Fibroblast of mammary gland (primary cell): ENCODE results near the gene PTEN.
"Not testable (repeated sequence)": the region's sequence is repeated elsewhere in the genome, so short reads cannot be mapped to it uniquely, and the experiment has no call there.

Source experiments
- DNase-seq: peaks from one replicate; pipeline ENCODE4 v3.0.0-alpha.2; 2010; ENCODE audit warnings: low read depth
- H3K4me3 ChIP-seq: 2 replicates; pipeline ENCODE4 v1.5.1; 2011; ENCODE audit warnings: low read depth, mild to moderate bottlenecking, low read length, moderate library complexity; ENCODE audit not compliant: control insufficient read depth
- TF ChIP-seq, protein P1 (sequence below): conservative IDR thresholded peaks from 2 replicates; pipeline ENCODE4 v1.5.1; 2011; ENCODE audit warnings: low read depth, low read length, inconsistent platforms; ENCODE audit not compliant: control insufficient read depth, insufficient read depth

The PTEN gene

DNA sequence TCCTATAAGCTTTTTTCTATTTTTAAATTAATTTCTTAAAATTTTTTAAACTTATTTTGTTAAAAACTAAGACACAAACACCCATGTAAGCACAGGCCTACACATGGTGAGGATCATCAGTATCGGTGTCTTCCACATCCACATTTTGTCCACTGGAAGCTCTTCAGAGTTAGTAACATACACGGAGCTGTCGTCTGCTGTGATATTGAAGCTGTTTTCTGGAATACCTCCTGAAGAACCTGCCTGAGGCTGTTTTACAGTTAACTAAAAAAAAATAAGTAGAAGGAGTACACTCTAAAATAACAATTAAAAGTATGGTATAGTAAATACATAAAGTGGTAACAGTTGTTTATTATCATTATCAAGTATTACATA is 17.8 kb upstream of the PTEN start:
- TF ChIP-seq, protein P1, sequence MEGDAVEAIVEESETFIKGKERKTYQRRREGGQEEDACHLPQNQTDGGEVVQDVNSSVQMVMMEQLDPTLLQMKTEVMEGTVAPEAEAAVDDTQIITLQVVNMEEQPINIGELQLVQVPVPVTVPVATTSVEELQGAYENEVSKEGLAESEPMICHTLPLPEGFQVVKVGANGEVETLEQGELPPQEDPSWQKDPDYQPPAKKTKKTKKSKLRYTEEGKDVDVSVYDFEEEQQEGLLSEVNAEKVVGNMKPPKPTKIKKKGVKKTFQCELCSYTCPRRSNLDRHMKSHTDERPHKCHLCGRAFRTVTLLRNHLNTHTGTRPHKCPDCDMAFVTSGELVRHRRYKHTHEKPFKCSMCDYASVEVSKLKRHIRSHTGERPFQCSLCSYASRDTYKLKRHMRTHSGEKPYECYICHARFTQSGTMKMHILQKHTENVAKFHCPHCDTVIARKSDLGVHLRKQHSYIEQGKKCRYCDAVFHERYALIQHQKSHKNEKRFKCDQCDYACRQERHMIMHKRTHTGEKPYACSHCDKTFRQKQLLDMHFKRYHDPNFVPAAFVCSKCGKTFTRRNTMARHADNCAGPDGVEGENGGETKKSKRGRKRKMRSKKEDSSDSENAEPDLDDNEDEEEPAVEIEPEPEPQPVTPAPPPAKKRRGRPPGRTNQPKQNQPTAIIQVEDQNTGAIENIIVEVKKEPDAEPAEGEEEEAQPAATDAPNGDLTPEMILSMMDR = no peak
- H3K4me3 ChIP-seq = no peak overlapping the region
- DNase-seq = no peak

DNA sequence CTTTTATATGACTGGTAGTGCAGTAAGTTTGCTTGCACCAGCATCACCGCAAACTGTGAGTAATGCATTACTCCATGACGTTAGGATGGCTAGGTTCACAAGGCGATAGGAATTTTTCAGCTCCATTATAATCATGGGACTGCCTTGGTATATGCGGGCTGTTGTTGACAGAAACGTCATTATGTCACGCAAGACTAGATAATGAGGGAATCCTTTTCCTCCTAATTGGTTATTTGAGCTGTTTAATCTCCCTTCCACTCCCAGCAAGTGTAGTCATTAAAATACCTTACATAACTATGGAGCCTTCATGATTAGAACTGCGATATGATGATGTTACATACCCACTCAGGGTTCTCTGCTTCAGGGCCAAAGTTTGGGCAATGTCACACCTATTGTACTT is 17.4 kb upstream of the PTEN start:
- peak; percentile 77 for DNase-seq
- no peak overlapping the region for H3K4me3 ChIP-seq

DNA sequence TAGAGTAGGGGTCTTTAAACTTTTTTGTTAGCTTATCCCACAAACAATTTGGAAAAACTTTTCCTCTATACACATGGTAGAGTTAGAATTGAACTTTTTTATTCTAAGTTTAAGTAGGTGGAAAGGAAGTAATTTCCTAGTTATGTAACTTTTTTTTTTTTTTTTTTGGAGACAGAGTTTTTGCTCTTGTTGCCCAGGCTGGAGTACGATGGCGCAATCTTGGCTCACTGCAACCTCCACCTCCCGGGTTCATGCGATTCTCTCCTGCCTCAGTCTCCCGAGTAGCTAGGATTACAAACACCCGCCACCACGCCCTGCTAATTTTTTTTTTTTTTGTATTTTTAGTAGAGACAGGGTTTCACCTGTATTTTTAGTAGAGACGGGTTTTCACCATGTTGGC is 16.7 kb upstream of the PTEN start:
- DNase-seq, H3K4me3 ChIP-seq: not testable (repeated sequence)

More for the DNA sequence above, 17.4 kb upstream of the PTEN start:
- TF ChIP-seq, protein P1 = no peak

DNA sequence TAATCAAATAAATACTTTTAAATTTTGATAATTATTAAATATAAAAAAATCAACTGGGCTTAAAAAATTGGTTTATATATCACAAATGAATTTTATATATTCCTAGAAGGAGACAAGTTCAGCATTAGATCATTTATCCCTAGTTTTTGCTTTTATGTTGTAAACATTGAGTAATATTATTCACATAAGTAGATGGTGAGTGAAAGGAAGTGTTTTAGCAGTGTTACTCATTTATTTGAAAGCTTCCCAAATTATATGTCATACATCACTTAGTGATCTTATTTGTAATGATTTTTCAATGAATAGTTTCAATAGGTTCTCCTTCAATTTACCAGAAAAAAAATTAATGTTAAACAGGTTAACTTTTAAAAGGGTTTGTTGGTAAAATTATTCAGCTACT is 15.9 kb upstream of the PTEN start:
- no peak overlapping the region for H3K4me3 ChIP-seq

DNA sequence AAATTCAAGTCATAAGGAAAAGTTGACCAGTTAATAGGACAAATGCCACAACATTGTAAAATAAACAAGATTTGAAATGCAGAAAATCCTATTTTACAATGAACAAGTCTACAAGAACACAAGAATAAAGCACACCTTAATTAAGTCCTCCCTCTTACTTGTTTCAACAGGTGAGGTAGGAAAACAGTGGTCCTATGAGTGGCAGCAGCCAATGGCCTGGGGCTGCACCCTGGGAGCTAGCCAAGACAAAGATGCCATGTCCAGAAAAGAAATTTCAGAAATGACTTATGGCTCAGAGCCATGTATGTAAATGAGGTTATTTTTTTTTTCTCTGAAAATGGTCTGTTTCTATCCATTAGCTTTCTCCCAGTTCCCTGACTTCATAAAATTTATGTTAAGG is 14.4 kb upstream of the PTEN start:
- H3K4me3 ChIP-seq = no peak overlapping the region
- no peak for DNase-seq
- TF ChIP-seq, protein P1 = no peak

More for the DNA sequence above, 15.9 kb upstream of the PTEN start:
- TF ChIP-seq, protein P1 = no peak
- DNase-seq = peak; percentile 66

DNA sequence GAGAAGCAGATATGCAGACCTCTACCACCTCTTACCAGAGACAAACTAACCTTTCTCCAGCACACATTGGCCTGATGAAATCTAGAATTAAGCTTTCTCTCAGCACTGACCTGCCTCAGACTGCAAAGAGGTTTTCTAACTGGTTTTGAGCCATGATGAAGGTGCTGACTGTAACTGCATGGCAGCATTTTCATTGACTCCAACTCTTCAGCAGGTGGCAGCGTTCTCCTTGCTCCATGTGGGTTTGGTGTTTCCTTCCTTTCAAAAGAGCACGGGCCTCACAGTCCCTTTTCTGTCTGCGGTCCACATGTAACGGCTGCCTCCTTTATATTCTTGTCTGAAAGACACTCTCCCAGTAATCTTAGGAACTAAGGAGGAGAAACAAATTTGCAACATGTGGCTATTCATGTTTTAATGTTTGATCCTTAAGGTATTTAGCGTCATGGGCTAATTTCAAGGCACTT is 12.7 kb upstream of the PTEN start:
- no peak overlapping the region for H3K4me3 ChIP-seq
- TF ChIP-seq, protein P1 = peak; percentile 72
- peak; percentile 73 for DNase-seq

DNA sequence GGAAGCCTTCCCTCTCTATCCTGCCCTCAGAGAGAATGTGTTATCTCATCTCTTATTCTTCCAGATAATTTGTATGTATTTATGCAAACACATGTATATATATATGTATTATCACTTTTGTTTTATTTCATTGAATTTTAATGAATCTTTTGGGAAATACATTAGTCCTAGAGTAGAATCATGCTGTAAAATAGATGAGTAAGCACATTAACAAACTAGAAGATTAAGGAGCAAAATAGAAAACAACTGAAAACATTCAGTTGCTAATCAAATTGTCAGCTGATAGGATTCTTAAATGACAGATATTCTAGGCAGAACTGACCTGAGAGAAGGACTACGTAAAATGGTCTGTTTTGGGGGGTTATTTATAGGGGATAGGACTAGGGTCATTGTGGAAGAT is 11.3 kb upstream of the PTEN start:
- H3K4me3 ChIP-seq = no peak overlapping the region
- DNase-seq = no peak
- TF ChIP-seq, protein P1 = no peak

DNA sequence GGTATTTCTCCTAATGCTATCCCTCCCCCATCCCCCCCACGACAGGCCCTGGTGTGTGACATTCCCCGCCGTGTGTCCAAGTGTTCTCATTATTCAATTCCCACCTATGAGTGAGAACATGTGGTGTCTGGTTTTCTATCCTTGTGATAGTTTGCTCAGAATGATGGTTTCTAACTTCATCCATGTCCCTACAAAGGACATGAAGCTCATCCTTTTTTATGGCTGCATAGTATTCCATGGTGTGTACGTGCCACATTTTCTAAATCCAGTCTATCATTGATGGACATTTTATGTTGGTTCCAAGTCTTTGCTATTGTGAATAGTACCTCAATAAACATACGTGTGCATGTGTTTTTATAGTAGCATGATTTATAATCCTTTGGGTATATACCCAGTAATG is 8.2 kb upstream of the PTEN start:
- DNase-seq, H3K4me3 ChIP-seq: not testable (repeated sequence)

DNA sequence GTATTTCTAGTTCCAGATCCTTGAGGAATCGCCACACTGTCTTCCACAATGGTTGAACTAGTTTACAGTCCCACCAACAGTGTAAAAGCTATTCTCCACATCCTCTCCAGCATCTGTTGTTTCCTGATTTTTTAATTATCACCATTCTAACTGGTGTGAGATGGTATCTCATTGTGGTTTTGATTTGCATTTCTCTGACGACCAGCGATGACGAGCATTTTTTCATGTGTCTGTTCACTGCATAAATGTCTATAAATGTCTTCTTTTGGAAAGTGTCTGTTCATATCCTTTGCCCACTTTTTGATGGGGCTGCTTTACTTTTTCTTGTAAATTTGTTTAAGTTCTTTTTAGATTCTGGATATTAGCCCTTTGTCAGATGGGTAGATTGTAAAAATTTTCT is 7.8 kb upstream of the PTEN start:
- not testable (repeated sequence) for H3K4me3 ChIP-seq, DNase-seq
